Anterior cingulate cortex (tissue), 58 donors: Measurements from ENCODE around the gene CKMT1B.
"Not testable (repeated sequence)": the region's sequence is repeated elsewhere in the genome, so short reads cannot be mapped to it uniquely, and the experiment has no call there.

Source experiments
- DNase-seq, 58 donors: peaks; one replicate each; lab custom pipeline; 2025; lab: John Stamatoyannopoulos, UW

Gene CKMT1B

GRCh38 chr15:43593328-43594190 is at the start of gene CKMT1B:
Gene CKMT1B (plus strand): TSS chr15:43594027. CDS start chr15:43594219, 192 bp downstream.
- DNase-seq = not testable (repeated sequence)

GRCh38 chr15:43544266-43544665 is 49.6 kb upstream of the CKMT1B start:
- no peak for DNase-seq

GRCh38 chr15:43545426-43545825 is 48.4 kb upstream of the CKMT1B start:
- no peak for DNase-seq

- no peak for DNase-seq
These were observed 46.3 kb upstream of the CKMT1B start for GRCh38 chr15:43547539-43547938.

- DNase-seq = no peak
These were observed 43.1 kb upstream of the CKMT1B start for GRCh38 chr15:43550527-43551363.

- no peak for DNase-seq
These were observed 41.6 kb upstream of the CKMT1B start for GRCh38 chr15:43552256-43552655.

GRCh38 chr15:43552986-43553385 is 40.8 kb upstream of the CKMT1B start:
- no peak for DNase-seq

- not testable (repeated sequence) for DNase-seq
These were observed 31.1 kb upstream of the CKMT1B start for GRCh38 chr15:43562753-43563152.

- not testable (repeated sequence) for DNase-seq
These were observed 30.0 kb upstream of the CKMT1B start for GRCh38 chr15:43563793-43564192.

GRCh38 chr15:43566615-43567014 is 27.2 kb upstream of the CKMT1B start:
- not testable (repeated sequence) for DNase-seq

GRCh38 chr15:43574607-43575006 is 19.2 kb upstream of the CKMT1B start:
- DNase-seq = not testable (repeated sequence)

GRCh38 chr15:43589778-43590466 is 3.9 kb upstream of the CKMT1B start, which contains the start of gene PPIP5K1:
Gene PPIP5K1 (minus strand): TSS chr15:43590208. CDS start chr15:43584504, 5,704 bp downstream.
- DNase-seq = not testable (repeated sequence)

- not testable (repeated sequence) for DNase-seq
These were observed 986 bp upstream of the CKMT1B start for GRCh38 chr15:43592841-43593240.

- not testable (repeated sequence) for DNase-seq
These were observed 5.3 kb downstream of the CKMT1B start for GRCh38 chr15:43599131-43599530.

- not testable (repeated sequence) for DNase-seq
These were observed 6.4 kb downstream of the CKMT1B start for GRCh38 chr15:43600200-43600599.

- DNase-seq = peak in 6 of 58 donors; percentile 4 to 22 (median 12)
These were observed 8.4 kb downstream of the CKMT1B start for GRCh38 chr15:43602233-43602632.

- DNase-seq = not testable (repeated sequence)
These were observed 23.9 kb downstream of the CKMT1B start for GRCh38 chr15:43617750-43618149.

- not testable (repeated sequence) for DNase-seq
These were observed 24.9 kb downstream of the CKMT1B start, which contains the start of gene STRC for GRCh38 chr15:43618700-43619099. Gene STRC (minus strand): TSS chr15:43618800. CDS start chr15:43618722, 78 bp downstream.

- not testable (repeated sequence) for DNase-seq
These were observed 28.4 kb downstream of the CKMT1B start for GRCh38 chr15:43622068-43622799.

GRCh38 chr15:43625106-43625505 is 31.3 kb downstream of the CKMT1B start:
- DNase-seq = no peak
